Cardiac atrium fibroblast (primary cell): Measurements from ENCODE around the gene ZNF678. TPM values are rescaled to one million over a fixed set of nuclear protein-coding genes. Genes with fewer than 3 reads are reported as not detected.

ENCODE experiments used
- total RNA-seq: library from RNA; depleted of rRNA; stranded (reverse); fragments of >200 nt; gene quantifications from 2 replicates; pipeline ENCODE4 v1.2.3, GENCODE V29; 2015

Gene ZNF678
- 1.4 and 5.7 TPM in 2 replicates for total RNA-seq

DNA sequence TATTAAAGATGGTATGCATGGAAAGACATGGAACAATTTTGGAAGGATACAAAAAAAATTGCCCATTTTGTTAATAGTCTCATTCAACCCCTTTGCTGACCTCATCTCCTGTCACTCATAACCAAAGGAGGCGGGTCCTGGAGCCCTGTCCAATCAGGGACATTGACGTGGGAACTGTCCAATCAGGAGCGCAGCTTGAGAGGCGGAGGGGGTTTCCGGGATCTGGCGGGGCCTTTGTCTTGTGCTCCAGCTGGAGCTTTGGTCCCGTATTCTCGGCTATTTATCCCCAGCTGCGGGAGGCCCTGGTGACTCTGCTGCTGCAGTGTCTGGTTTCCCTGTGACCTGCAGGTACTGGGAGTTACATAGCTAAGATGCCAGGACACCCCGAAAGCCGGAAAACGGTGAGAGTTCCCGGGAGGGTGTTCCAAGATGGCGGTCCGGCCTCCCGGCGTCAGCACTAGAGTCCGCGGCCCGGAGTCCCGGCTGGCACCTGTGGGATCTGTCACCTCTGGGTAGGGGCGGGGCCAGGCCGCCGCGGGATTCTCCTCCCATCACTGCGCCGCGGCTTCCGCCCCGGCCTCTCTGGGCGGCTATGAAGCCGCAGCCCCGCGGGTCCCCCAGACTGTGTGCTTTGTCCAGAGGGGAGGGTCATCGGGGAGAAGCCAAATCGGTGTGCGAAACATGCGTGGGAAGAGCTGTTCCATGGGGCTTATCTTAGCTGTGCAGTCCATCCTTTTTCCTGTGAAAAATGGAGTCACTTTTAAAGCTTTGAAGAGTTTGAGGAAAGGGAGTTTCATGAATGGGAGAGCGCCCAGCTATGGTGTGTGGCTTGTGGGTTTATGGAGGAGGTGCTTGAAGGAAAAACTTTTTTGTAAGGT lies at the start of gene ZNF678:
Gene ZNF678 (plus strand): TSS at position 233 of the 878 bp plus-strand sequence. CDS start 87,436 bp downstream, outside the sequence.

Other genes with a start within 250 kb of the ZNF678 start
- gene CDC42BPA, start 245.1 kb upstream of the ZNF678 start, total RNA-seq: 25.6 and 28.8 TPM in 2 replicates
- gene JMJD4, start 171.7 kb downstream of the ZNF678 start, total RNA-seq: 18.8 and 28.7 TPM in 2 replicates
- gene SNAP47, start 171.9 kb downstream of the ZNF678 start, total RNA-seq: 25.8 and 26.7 TPM in 2 replicates